HG03565 (cell line): Measurements from ENCODE around the gene C4orf17.

ENCODE experiments used
- ATAC-seq: cut with Tn5 transposase; IDR thresholded peaks from one replicate; pipeline ENCODE4 v1.9.1; 2021; ENCODE audit warnings: mild to moderate bottlenecking, moderate library complexity; ENCODE audit not compliant: unreplicated experiment

The C4orf17 gene

GRCh38 chr4:99536271-99536670, 25.4 kb downstream of the C4orf17 start:
- no peak for ATAC-seq

- ATAC-seq, result no peak
Observed at GRCh38 chr4:99536848-99537247, 26.0 kb downstream of the C4orf17 start.

GRCh38 chr4:99537674-99538073, 26.9 kb downstream of the C4orf17 start:
- ATAC-seq, result no peak

GRCh38 chr4:99540277-99540939, 29.6 kb downstream of the C4orf17 start:
- no peak for ATAC-seq

DNA sequence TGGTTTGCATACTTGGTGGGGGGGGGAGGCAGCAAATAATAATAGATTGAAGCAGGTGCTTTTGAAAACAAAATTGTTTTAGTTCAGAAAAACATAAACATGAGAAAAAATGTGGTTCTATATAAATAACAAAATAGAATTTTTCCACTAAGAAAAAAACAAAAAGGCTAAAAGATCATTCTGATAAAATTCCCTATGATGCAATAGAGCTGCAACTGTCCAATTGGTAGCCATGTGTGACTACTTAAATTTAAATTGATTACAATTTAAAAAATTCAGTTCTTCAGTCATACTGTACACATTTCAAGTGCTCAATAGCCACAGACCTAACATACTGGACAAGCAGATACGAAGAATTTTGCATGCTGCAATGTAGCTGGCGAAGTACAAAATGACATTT, 42.1 kb downstream of the C4orf17 start:
- ATAC-seq, result no peak

- peak; percentile 87 for ATAC-seq
Observed at GRCh38 chr4:99563310-99564186, 52.7 kb downstream of the C4orf17 start, which contains the start of gene TRMT10A. Gene TRMT10A (minus strand): TSS chr4:99564039. CDS start chr4:99559338, 4,701 bp downstream.

GRCh38 chr4:99564921-99565320, 54.1 kb downstream of the C4orf17 start:
- no peak for ATAC-seq

DNA sequence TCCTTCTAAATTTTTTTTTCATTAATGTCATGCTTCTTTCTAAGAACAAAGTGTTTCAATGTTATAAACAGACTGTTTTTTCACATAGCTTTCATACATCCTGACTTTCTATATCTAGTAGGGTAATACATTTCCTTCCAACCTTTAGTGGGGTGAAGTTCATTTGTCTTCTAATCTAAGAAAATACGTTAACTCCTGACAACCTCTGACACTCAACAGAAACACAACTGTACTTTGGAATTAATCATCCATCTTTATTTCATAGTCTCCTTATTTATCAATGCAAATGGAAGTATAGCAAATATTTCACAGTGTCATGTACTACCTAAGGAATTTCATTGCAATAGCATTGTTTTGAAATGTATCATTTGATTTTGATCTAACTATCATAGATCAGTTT, 61.1 kb downstream of the C4orf17 start:
- no peak for ATAC-seq

DNA sequence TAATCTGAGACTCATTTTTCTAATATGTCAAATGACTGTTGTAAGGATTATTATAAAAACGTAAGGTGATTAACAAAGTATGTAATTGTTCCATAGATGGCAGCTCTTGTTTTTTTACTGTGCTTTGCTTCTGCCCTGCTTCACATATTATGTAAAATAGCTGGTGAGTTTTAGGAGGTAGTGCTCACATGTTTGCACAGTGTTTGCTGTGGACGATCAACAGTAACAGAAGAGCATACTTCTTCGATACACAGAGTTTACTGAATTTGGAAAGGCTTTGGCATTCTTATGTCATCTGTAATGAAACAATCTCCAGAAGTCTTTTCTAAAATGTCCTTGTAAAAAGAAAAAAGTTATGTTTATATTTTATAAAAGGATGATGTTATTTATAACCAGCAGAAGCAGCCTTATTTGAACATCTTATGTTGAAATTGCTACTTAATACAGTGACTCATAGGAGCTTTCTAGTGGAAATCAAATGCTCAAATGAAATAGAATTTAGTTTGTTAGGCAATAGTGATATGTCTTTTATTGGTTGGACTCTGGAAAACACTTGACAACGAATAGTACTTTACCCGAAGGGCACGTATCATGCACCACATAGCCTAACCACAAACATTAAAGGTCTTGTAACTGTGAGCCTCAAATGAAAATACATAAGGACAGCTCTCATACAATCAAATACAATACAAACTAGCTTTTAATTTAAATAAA, 61.9 kb downstream of the C4orf17 start:
- no peak for ATAC-seq

- ATAC-seq, result no peak
Observed at GRCh38 chr4:99573735-99574368, 63.0 kb downstream of the C4orf17 start.

GRCh38 chr4:99574530-99575324, 63.9 kb downstream of the C4orf17 start, which contains the start of gene MTTP:
Gene MTTP (plus strand): TSS chr4:99574824. CDS start chr4:99574910, 86 bp downstream.
- ATAC-seq, result peak; percentile 88

- no peak for ATAC-seq
Observed at GRCh38 chr4:99578714-99579113, 67.9 kb downstream of the C4orf17 start.

GRCh38 chr4:99585516-99585915, 74.7 kb downstream of the C4orf17 start:
- no peak for ATAC-seq

DNA sequence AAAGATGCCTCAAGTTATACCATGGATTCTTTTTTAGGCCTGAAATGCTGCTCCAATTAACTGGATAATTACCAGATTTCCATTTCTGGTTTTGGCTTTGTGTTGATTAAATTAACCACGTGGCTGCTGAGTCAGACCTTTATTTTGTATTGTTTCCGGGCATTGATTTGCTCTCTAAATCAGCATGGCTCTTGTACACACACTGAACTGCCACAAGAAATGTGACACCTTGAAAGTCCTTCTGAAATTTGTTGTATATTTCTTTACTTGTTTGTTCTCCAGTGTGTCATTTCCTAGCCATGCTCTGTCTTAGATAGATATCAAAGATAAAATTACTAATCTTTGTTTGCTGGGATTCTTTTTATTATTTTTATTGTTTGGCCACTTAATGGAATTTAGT, 75.5 kb downstream of the C4orf17 start:
- ATAC-seq, result no peak

- no peak for ATAC-seq
Observed at GRCh38 chr4:99586797-99587196, 76.0 kb downstream of the C4orf17 start.

GRCh38 chr4:99587309-99587708, 76.5 kb downstream of the C4orf17 start:
- no peak for ATAC-seq

GRCh38 chr4:99587803-99588202, 77.0 kb downstream of the C4orf17 start:
- ATAC-seq, result no peak

- ATAC-seq, result no peak
Observed at GRCh38 chr4:99591757-99592156, 80.9 kb downstream of the C4orf17 start.
